Effector CD8-positive, alpha-beta T cell (primary cell): Measurements from ENCODE around the gene TTF1.

Source experiments
- DNase-seq: peaks from one replicate; lab custom pipeline; 2025; lab: John Stamatoyannopoulos, UW

TTF1 gene

DNA sequence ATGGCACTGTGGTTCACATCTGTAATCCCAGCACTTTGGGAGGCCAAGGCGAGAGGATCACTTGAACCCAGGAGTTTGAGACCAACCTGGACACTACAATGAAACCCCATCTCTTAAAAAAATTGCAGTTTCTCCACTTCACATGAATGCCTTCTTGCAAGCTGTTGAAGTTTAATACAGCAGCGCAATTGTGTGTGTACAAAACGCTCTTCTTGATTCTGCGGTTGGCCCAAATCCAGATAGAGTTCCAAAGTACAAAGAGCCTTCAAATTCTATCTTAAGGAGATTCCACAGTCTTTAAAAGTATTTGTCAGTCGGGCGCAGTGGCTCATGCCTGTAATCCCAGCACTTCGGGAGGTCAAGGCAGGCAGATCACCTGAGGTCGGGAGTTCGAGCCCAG, 42.6 kb downstream of the TTF1 start:
- no peak for DNase-seq

- no peak for DNase-seq
These were observed 48.9 kb downstream of the TTF1 start for GRCh38 chr9:132357764-132358163.

- DNase-seq, result no peak
These were observed 50.2 kb downstream of the TTF1 start for GRCh38 chr9:132356324-132356924.

DNA sequence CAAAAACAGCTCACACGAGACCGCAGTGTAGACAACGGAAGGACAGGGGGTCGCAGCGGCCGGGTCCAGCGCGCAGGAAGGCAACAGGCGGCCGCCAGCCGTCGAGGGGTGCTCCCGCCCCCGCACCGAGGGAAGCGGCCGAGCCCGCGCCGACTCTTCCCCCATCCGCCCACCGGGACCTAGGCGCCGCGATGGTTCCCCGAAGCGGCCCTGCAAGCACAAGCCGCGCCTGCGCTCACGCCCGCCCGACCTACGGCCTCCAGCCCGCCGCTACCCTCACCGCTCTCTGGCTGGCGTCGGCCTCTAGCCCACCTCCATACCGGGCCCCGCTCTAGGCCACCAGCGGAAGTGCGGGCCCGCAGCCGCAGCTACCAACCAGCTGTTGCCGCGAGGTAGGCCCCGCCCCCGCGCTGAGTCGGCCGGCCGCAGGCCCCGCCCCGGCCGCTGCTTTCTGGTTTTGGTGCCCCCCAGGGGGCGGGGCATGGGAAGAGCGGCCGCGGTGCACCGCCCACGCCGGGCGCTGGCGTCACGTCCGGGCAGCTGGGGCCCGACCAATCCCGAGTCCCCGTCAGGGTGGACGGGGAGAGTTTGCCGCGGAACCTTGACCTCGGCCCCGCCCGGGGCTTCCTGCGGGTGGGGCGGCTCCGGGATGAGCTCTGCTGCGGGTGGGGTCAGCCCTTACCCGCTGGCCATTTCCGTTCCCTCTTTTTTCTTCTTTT, 51.8 kb downstream of the TTF1 start, which contains the start of gene SETX:
Gene SETX, minus strand, starts transcription at position 350 of the 719 bp plus-strand sequence. CDS start 5,558 bp downstream, outside the sequence.
- peak; percentile 87 for DNase-seq

GRCh38 chr9:132351404-132352045, 55.1 kb downstream of the TTF1 start:
- no peak for DNase-seq

GRCh38 chr9:132350861-132351315, 55.8 kb downstream of the TTF1 start:
- DNase-seq, result no peak

DNA sequence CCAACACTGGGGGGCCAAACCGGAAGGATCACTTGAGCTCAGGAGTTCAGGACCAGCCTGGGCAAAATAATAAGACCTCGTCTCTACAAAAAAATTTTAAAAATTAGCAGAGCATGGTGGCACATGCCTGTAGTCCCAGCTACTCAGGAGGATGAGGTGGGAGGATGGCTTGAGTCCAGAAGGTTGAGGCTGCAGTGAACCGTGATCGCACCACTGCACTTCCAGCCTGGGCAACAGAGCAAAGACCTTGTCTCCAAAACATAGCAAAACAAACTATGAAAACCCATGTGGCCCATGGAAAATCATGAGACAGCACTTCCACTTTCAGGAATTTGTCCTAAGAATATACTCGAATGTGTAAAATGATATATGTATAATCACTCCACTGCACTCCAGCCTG, 58.0 kb downstream of the TTF1 start:
- no peak for DNase-seq

- no peak for DNase-seq
These were observed 60.5 kb downstream of the TTF1 start for GRCh38 chr9:132346177-132346576.

GRCh38 chr9:132341177-132341840, 65.3 kb downstream of the TTF1 start:
- no peak for DNase-seq

- DNase-seq, result no peak
These were observed 72.3 kb downstream of the TTF1 start for GRCh38 chr9:132334364-132334763.

- no peak for DNase-seq
These were observed 73.1 kb downstream of the TTF1 start for GRCh38 chr9:132333556-132333955.

GRCh38 chr9:132328580-132328979, 78.1 kb downstream of the TTF1 start:
- DNase-seq, result no peak

- DNase-seq, result no peak
These were observed 79.1 kb downstream of the TTF1 start for GRCh38 chr9:132327537-132327936.
